SK-N-SH (cell line): ENCODE measurements around the gene GABRB3. TPM values are rescaled to one million over a fixed set of nuclear protein-coding genes. Genes with fewer than 3 reads are reported as not detected.

ENCODE experiments used
- CTCF ChIA-PET: fragments of 300-600, 350-600 bp; formaldehyde crosslinking; extraction: SDS; loops from one replicate; lab custom pipeline; 2021; lab: Yijun Ruan, JAX
- POLR2A ChIA-PET: fragments of 350-600 bp; sonication (Branson Sonifier 250); formaldehyde crosslinking; extraction: SDS; loops from one replicate; lab custom pipeline; 2020; ENCODE audit warnings: antibody characterized with exemption, inconsistent platforms; lab: Yijun Ruan, JAX
- DNase-seq: peaks from one replicate; pipeline ENCODE4 v3.0.0; 2012
- H2AFZ ChIP-seq: fragments of 200-600 bp; sonication (generic); 2 replicates; pipeline ENCODE4 v1.8.1; 2016; ENCODE audit warnings: antibody characterized with exemption, mild to moderate bottlenecking, low read depth
- H3F3A ChIP-seq: fragments of 200-600 bp; sonication (generic); replicated peaks from 2 replicates; pipeline ENCODE3; 2016; ENCODE audit warnings: antibody characterized with exemption, mild to moderate bottlenecking; ENCODE audit not compliant: insufficient read depth
- H3K27ac ChIP-seq, 2 experiments: fragments of 200-500 bp in 1 of 2; fragments of 200-600 bp in 1 of 2; sonication (Bioruptor generic) in 1 of 2; sonication (generic), shearing (Covaris generic) in 1 of 2; 2 replicates each; pipeline versions ENCODE4 v1.5.1 to v1.6.1; 2014 to 2016; ENCODE audit warnings: low read depth in 2 of 2, inconsistent platforms in 1 of 2, low read length in 1 of 2, mild to moderate bottlenecking in 1 of 2, mixed read lengths in 1 of 2
- H3K27me3 ChIP-seq: fragments of 200-600 bp; sonication (generic), shearing (Covaris generic); 2 replicates; pipeline ENCODE4 v1.6.1; 2016; ENCODE audit warnings: mixed run types; ENCODE audit not compliant: insufficient read depth
- H3K36me3 ChIP-seq, 2 experiments: fragments of 200-500 bp in 1 of 2; fragments of 200-600 bp in 1 of 2; sonication (Bioruptor generic) in 1 of 2; sonication (generic) in 1 of 2; replicated peaks in 1 of 2; 2 replicates each; pipeline versions ENCODE3 to v1.5.1; 2014 to 2016; ENCODE audit warnings: low read length in 1 of 2, mild to moderate bottlenecking in 1 of 2; ENCODE audit not compliant: insufficient read depth in 2 of 2, control insufficient read depth in 1 of 2
- H3K4me1 ChIP-seq, 2 experiments: fragments of 200-500 bp in 1 of 2; fragments of 200-600 bp in 1 of 2; sonication (Bioruptor generic) in 1 of 2; sonication (generic), shearing (Covaris generic) in 1 of 2; 2 replicates each; pipeline versions ENCODE4 v1.5.1 to v1.6.1; 2014 to 2016; ENCODE audit warnings: low read depth in 1 of 2, low read length in 1 of 2, mixed run types in 1 of 2; ENCODE audit not compliant: insufficient read depth in 2 of 2, control insufficient read depth in 1 of 2
- H3K4me2 ChIP-seq: fragments of 200-600 bp; sonication (generic), shearing (Covaris generic); 2 replicates; pipeline ENCODE4 v1.6.1; 2017; ENCODE audit warnings: mixed run types
- H3K4me3 ChIP-seq, 2 experiments: fragments of 200-500 bp in 1 of 2; fragments of 200-600 bp in 1 of 2; sonication (Bioruptor generic) in 1 of 2; sonication (generic), shearing (Covaris generic) in 1 of 2; 2 replicates each; pipeline versions ENCODE4 v1.5.1 to v1.8.1; 2014 to 2016; ENCODE audit warnings: low read depth in 2 of 2, inconsistent platforms in 1 of 2, low read length in 1 of 2, mild to moderate bottlenecking in 1 of 2, mixed read lengths in 1 of 2, moderate library complexity in 1 of 2
- H3K79me2 ChIP-seq: fragments of 200-600 bp; sonication (generic); 2 replicates; pipeline ENCODE4 v1.8.1; 2017; ENCODE audit warnings: mild to moderate bottlenecking; ENCODE audit not compliant: insufficient read depth
- H3K9ac ChIP-seq: fragments of 200-600 bp; sonication (generic); 2 replicates; pipeline ENCODE4 v1.6.1; 2017; ENCODE audit warnings: mixed run types
- H3K9me2 ChIP-seq: fragments of 200-600 bp; sonication (generic); 2 replicates; pipeline ENCODE4 v1.6.1; 2017; ENCODE audit warnings: mixed run types
- H3K9me3 ChIP-seq: fragments of 200-600 bp; sonication (generic); 2 replicates; pipeline ENCODE4 v1.6.1; 2017; ENCODE audit warnings: mixed run types, mild to moderate bottlenecking, moderate library complexity
- H4K20me1 ChIP-seq: fragments of 200-600 bp; sonication (generic); 2 replicates; pipeline ENCODE4 v1.6.1; 2017; ENCODE audit warnings: mild to moderate bottlenecking, mixed run types; ENCODE audit not compliant: insufficient read depth
- CHD2 ChIP-seq: fragments of 150-350 bp; IDR thresholded peaks from 2 replicates; pipeline ENCODE4 v1.6.1; 2018; ENCODE audit warnings: low read length; ENCODE audit not compliant: partially characterized antibody
- CTCF ChIP-seq: fragments of 200-600 bp; sonication (generic); IDR thresholded peaks from 2 replicates; pipeline ENCODE4 v1.6.1; 2017; ENCODE audit warnings: antibody characterized with exemption, mild to moderate bottlenecking, moderate library complexity
- ELF1 ChIP-seq: IDR thresholded peaks from 2 replicates; pipeline ENCODE4 v1.4.0; 2012
- EZH2phosphoT487 ChIP-seq: fragments of 200-600 bp; sonication (generic); IDR thresholded peaks from 2 replicates; pipeline ENCODE4 v1.6.1; 2017; ENCODE audit warnings: low read depth, mixed run types, mild to moderate bottlenecking, antibody characterized with exemption, moderate library complexity, borderline replicate concordance
- FOSL2 ChIP-seq: IDR thresholded peaks from 2 replicates; pipeline ENCODE4 v1.4.0; 2012; ENCODE audit warnings: low read depth, mild to moderate bottlenecking, moderate library complexity, borderline replicate concordance
- FOXJ3 ChIP-seq: sonication (generic); formaldehyde crosslinking; IDR thresholded peaks from 2 replicates; pipeline ENCODE4 v1.5.1; 2020; ENCODE audit warnings: mild to moderate bottlenecking, missing genetic modification reagents
- FOXM1 ChIP-seq: IDR thresholded peaks from 2 replicates; pipeline ENCODE4 v1.4.0; 2012; ENCODE audit warnings: low read depth, mild to moderate bottlenecking
- GATA2 ChIP-seq: sonication (generic); formaldehyde crosslinking; IDR thresholded peaks from 2 replicates; pipeline ENCODE4 v1.5.0; 2020; ENCODE audit warnings: mild to moderate bottlenecking, missing genetic modification reagents
- JUND ChIP-seq: IDR thresholded peaks from 2 replicates; pipeline ENCODE4 v1.4.0; 2012
- MEF2A ChIP-seq: IDR thresholded peaks from 2 replicates; pipeline ENCODE4 v1.4.0; 2012; ENCODE audit warnings: low read depth, borderline replicate concordance
- NFIC ChIP-seq: IDR thresholded peaks from 2 replicates; pipeline ENCODE4 v1.4.0; 2012; ENCODE audit warnings: borderline replicate concordance
- NRF1 ChIP-seq: IDR thresholded peaks from 2 replicates; pipeline ENCODE4 v1.6.1; 2012; ENCODE audit warnings: low read depth, mild to moderate bottlenecking, low read length
- POLR2AphosphoS5 ChIP-seq: IDR thresholded peaks from 2 replicates; pipeline ENCODE4 v1.6.1; 2012; ENCODE audit warnings: low read depth, low read length
- RXRA ChIP-seq: IDR thresholded peaks from 2 replicates; pipeline ENCODE4 v1.4.0; 2012; ENCODE audit warnings: low read depth, mild to moderate bottlenecking, borderline replicate concordance
- SIN3A ChIP-seq: IDR thresholded peaks from 2 replicates; pipeline ENCODE4 v1.6.1; 2012; ENCODE audit warnings: low read depth, mild to moderate bottlenecking, low read length, moderate library complexity, borderline replicate concordance
- TAF1 ChIP-seq: IDR thresholded peaks from 2 replicates; pipeline ENCODE4 v1.6.1; 2012; ENCODE audit warnings: low read depth, mild to moderate bottlenecking, low read length, moderate library complexity, borderline replicate concordance
- YY1 ChIP-seq: IDR thresholded peaks from 2 replicates; pipeline ENCODE4 v1.4.0; 2012; ENCODE audit warnings: low read depth, mild to moderate bottlenecking
- WGBS: methylation state at CpG from one replicate; pipeline ENCODE4 v1.1.6; 2017; ENCODE audit warnings: low lambda C conversion rate; 5-methylcytosine and 5-hydroxymethylcytosine counted together
- polyA plus RNA-seq, 3 experiments: library from polyadenylated mRNA; depleted of rRNA; stranded (reverse); fragments of >200 nt; gene quantifications; 2 replicates each; pipeline ENCODE4 v1.2.3, GENCODE V29; 2012
- TF ChIP-seq, protein P1 (sequence below): IDR thresholded peaks from 2 replicates; pipeline ENCODE4 v1.6.1; 2012; ENCODE audit warnings: mild to moderate bottlenecking, low read depth, low read length, moderate library complexity

Gene GABRB3
- polyA plus RNA-seq, 1 of the 3 experiments (the other 2 are of a cell fraction), result 0.10 TPM

DNA sequence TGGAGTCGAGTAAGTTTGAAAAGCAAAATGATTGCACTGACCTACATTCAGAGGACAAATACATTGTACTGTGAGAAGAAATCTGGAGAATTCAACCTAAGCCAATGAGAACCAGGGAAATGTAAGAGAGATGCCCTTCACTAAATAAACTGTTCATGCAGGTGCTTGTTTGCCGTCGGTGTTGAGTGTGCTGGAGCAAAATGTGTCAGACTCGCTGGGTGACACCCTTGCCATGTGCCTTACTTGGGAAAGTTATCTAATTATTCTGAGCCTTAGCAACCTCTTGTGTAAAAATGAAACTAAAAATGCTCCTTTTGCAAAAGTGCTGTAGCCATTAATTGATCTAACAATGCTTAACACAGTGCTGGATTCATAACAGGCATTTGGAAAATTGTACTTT lies 140.4 kb downstream of the GABRB3 start:
- Histone ChIP-seq H3K79me2 (no peaks in the 10 kb centered on the region), H2AFZ (no peak overlapping the region), H3K36me3 (no peaks in the 10 kb centered on the region), H3K4me2 (no peak overlapping the region), H3K9me2 (no peaks in the 10 kb centered on the region), H4K20me1 (no peaks in the 10 kb centered on the region), H3K9ac (no peak overlapping the region), H3K27me3 (no peaks in the 10 kb centered on the region), H3K4me3 (no peak overlapping the region), H3K9me3 (no peaks in the 10 kb centered on the region), H3F3A (no peaks in the 10 kb centered on the region), H3K4me1 (no peaks in the 10 kb centered on the region; a peak in 1 of 4 replicates), H3K27ac (no peak overlapping the region)
- 15% methylated on average over 4 of the region's 4 CpGs for WGBS
- TF ChIP-seq NRF1 (no peak), TAF1 (no peak), FOXM1 (no peak), YY1 (no peak), GATA2 (no peak), RXRA (no peak), FOXJ3 (no peak), SIN3A (no peak), CTCF (no peak), FOSL2 (no peak), NFIC (no peak), ELF1 (no peak), POLR2AphosphoS5 (no peak), JUND (no peak), CHD2 (no peak), EZH2phosphoT487 (no peak), MEF2A (no peak)
- TF ChIP-seq, protein P1, sequence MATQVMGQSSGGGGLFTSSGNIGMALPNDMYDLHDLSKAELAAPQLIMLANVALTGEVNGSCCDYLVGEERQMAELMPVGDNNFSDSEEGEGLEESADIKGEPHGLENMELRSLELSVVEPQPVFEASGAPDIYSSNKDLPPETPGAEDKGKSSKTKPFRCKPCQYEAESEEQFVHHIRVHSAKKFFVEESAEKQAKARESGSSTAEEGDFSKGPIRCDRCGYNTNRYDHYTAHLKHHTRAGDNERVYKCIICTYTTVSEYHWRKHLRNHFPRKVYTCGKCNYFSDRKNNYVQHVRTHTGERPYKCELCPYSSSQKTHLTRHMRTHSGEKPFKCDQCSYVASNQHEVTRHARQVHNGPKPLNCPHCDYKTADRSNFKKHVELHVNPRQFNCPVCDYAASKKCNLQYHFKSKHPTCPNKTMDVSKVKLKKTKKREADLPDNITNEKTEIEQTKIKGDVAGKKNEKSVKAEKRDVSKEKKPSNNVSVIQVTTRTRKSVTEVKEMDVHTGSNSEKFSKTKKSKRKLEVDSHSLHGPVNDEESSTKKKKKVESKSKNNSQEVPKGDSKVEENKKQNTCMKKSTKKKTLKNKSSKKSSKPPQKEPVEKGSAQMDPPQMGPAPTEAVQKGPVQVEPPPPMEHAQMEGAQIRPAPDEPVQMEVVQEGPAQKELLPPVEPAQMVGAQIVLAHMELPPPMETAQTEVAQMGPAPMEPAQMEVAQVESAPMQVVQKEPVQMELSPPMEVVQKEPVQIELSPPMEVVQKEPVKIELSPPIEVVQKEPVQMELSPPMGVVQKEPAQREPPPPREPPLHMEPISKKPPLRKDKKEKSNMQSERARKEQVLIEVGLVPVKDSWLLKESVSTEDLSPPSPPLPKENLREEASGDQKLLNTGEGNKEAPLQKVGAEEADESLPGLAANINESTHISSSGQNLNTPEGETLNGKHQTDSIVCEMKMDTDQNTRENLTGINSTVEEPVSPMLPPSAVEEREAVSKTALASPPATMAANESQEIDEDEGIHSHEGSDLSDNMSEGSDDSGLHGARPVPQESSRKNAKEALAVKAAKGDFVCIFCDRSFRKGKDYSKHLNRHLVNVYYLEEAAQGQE, result no peak
- ChIA-PET POLR2A (no interaction called here), CTCF (interaction anchor here (1.3 kb wide), 1 partner anchor 26 kb away, joined by 3 read pairs; no protein-coding TSS in a partner anchor)
- DNase-seq, result no peak
